Colonic mucosa (tissue), 4 donors: ENCODE results near the gene ANKRD65. TPM values are rescaled to one million over a fixed set of nuclear protein-coding genes. Genes with fewer than 3 reads are reported as not detected.
A peak's percentile ranks its signal among the peaks of the same experiment; 100 is the strongest.
"Not testable (repeated sequence)": the region's sequence is repeated elsewhere in the genome, so short reads cannot be mapped to it uniquely, and the experiment has no call there.

Experiments
- DNase-seq: peaks from one replicate; pipeline ENCODE4 v3.0.0-alpha.2; 2020
- H3K27ac ChIP-seq: fragments of 200-600 bp; one replicate; pipeline ENCODE4 v1.8.0; 2021
- H3K27me3 ChIP-seq: fragments of 200-600 bp; one replicate; pipeline ENCODE4 v1.8.0; 2021
- H3K36me3 ChIP-seq: fragments of 200-600 bp; one replicate; pipeline ENCODE4 v1.8.0; 2021
- H3K4me1 ChIP-seq: fragments of 200-600 bp; one replicate; pipeline ENCODE4 v1.8.0; 2021; ENCODE audit warnings: mild to moderate bottlenecking
- H3K4me3 ChIP-seq: fragments of 200-600 bp; one replicate; pipeline ENCODE4 v1.8.0; 2021
- H3K9ac ChIP-seq, 2 donors: one replicate each; pipeline ENCODE4 v1.7.0; 2013; ENCODE audit warnings: control low read depth in 2 of 2, low read depth in 2 of 2, low read length in 2 of 2
- H3K9me3 ChIP-seq: fragments of 200-600 bp; one replicate; pipeline ENCODE4 v1.8.0; 2021
- intact Hi-C: fragments of 100-400 bp; cut with DNase I; formaldehyde crosslinking; loops from one replicate; pipeline ENCODE4 v1.14.1; 2022
- total RNA-seq, 2 donors: library from RNA; stranded (reverse); fragmentation: NEBNext Ultra II Directional in 1 of 2; extraction: Animal tissue kit (Norgen Biotek cat#: 25700) in 1 of 2; gene quantifications; one replicate each; pipeline ENCODE4 v1.2.1, GENCODE V29; 2021
- TF ChIP-seq, protein P1 (sequence below): fragments of 200-600 bp; IDR thresholded peaks from one replicate; pipeline ENCODE4 v1.8.0; 2022; ENCODE audit warnings: antibody characterized with exemption, mild to moderate bottlenecking
- donor health status: healthy.
- donor health status: DM: no; HTN: no; CAD: no.
- donor health status: DM: no; HTN: no; CAD: no.

Gene ANKRD65
- total RNA-seq, 2 donors from 2014 or later, result 0.57 to 2.0 TPM

DNA sequence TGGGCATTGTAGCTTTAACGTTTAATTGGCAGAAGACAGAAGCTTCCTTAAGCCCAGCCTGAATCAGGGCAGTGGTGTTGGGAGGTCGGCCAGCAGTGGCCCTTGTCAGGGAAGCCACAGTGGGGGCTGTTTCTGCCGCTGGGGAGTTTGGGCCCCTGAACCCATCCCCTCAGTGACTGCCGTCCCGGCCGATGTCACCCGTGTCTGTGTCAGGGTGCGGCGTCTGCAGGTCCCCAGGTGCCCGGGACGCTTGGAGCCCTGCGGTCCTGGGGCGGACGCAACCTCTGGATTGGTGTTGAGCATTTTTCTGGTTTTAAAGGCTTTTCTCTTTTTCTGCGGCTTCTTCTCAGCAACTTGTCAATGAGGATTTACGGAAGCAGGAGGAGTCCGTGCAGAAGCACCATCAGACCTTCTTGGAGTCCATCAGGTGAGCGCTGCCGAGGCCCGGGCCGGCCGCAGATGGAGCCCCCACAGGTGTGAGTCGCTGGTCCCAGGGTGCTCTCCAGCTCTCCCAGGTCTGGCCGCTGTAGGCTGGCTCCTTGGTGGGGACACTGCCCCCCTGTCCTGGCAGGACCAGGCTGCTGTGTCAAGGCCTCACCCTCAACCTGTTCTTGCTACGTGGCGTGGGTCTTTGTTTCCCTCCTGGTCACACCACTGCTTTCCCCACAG is 30.8 kb upstream of the ANKRD65 start:
- Histone ChIP-seq H3K4me1 (no peaks in the 10 kb centered on the region), H3K4me3 (no peak overlapping the region), H3K27ac (no peak overlapping the region), H3K9ac (no peak overlapping the region), H3K27me3 (no peaks in the 10 kb centered on the region), H3K36me3 (no peaks in the 10 kb centered on the region), H3K9me3 (no peaks in the 10 kb centered on the region)
- no peak for DNase-seq
- intact Hi-C loops, result no loop called here
- TF ChIP-seq, protein P1, sequence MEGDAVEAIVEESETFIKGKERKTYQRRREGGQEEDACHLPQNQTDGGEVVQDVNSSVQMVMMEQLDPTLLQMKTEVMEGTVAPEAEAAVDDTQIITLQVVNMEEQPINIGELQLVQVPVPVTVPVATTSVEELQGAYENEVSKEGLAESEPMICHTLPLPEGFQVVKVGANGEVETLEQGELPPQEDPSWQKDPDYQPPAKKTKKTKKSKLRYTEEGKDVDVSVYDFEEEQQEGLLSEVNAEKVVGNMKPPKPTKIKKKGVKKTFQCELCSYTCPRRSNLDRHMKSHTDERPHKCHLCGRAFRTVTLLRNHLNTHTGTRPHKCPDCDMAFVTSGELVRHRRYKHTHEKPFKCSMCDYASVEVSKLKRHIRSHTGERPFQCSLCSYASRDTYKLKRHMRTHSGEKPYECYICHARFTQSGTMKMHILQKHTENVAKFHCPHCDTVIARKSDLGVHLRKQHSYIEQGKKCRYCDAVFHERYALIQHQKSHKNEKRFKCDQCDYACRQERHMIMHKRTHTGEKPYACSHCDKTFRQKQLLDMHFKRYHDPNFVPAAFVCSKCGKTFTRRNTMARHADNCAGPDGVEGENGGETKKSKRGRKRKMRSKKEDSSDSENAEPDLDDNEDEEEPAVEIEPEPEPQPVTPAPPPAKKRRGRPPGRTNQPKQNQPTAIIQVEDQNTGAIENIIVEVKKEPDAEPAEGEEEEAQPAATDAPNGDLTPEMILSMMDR, result no peak

DNA sequence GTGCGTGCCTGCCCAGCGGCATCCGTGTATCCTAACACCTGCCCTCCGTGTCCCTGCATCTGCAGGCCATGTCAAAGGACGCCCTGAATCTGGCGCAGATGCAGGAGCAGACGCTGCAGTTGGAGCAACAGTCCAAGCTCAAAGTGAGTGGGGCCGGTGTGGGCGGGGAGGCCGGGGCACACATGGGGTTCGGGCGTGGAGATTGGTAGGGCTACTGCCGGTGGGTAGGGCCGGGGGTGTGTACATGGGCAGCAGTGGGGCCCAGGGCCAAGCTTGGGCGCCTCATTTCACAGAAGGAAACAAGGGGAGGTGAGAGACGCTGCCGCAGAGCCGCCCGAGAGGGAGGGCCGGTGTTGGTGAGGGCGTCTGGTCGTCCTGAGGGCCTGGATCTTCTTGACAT is 29.5 kb upstream of the ANKRD65 start:
- intact Hi-C loops, H3K4me3 ChIP-seq, H3K27me3 ChIP-seq, H3K9me3 ChIP-seq, H3K36me3 ChIP-seq, DNase-seq, H3K9ac ChIP-seq, H3K4me1 ChIP-seq, H3K27ac ChIP-seq: not testable (repeated sequence)

DNA sequence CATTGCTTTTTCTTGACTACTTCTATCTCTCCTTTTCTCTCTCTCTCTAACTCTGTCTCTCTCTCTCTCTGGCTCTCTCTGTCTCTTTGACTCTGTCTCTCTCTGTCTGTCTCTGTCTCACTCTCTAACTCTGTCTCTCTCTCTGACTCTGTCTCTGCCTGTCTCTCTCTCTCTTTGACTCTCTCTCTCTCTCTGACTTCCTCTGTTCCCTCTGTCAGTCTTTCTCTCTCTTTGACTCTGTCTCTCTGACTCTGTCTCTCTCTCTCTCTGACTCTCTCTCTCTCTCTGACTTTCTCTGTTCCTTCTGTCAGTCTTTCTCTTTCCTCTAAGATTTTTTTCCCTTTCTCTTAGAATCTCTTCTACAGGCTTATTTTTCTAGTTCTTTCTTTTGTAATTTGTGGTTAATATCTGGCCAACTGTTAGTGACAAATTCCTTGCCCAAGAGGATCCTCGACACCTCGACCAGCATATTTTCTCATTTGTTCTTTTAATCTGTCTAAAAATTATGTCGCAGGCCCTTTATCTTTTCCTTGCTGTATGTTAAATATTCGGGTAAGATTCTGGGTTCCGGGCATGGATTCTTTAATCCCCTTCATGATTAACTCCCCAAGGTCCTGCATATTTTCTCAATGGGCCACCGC is 28.1 kb upstream of the ANKRD65 start, which contains the start of gene ATAD3C:
Gene ATAD3C, plus strand, starts transcription at position 591 of the 641 bp plus-strand sequence. CDS start 995 bp downstream, outside the sequence.
- H3K9ac ChIP-seq, result no peak within 1 kb of the TSS
- H3K27ac ChIP-seq, result no peak within 1 kb of the TSS
- H3K27me3 ChIP-seq, result no peaks in the 10 kb centered on the region
- H3K36me3 ChIP-seq, result no peaks in the 10 kb centered on the region
- H3K4me3 ChIP-seq, result no peak within 1 kb of the TSS
- DNase-seq, result no peak
- TF ChIP-seq, protein P1, result no peak
- H3K9me3 ChIP-seq, result no peaks in the 10 kb centered on the region
- intact Hi-C loops, result no loop called here
- H3K4me1 ChIP-seq, result no peaks in the 10 kb centered on the region

DNA sequence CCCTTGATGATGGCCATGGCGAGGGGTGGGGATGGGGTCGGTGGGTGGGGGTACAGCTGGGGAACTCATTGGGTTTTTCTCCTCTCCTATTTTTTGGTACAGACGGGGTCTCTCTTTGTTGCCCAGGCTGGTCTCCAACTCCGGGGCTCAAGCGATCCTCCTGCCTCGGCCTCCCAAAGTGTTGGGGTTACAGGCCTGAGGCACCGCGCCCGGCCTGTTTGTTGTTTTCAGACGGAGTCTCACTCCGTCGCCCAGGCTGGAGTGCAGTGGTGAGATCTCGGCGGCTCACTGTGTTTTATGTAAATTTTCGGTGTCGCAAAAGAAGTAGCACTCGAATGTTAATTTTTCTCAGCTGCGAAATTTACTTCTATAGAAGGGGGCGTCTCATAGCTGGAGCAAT is 25.6 kb upstream of the ANKRD65 start:
- DNase-seq, H3K4me1 ChIP-seq, H3K36me3 ChIP-seq, H3K9ac ChIP-seq, H3K27me3 ChIP-seq, H3K27ac ChIP-seq, H3K9me3 ChIP-seq, H3K4me3 ChIP-seq, intact Hi-C loops: not testable (repeated sequence)

DNA sequence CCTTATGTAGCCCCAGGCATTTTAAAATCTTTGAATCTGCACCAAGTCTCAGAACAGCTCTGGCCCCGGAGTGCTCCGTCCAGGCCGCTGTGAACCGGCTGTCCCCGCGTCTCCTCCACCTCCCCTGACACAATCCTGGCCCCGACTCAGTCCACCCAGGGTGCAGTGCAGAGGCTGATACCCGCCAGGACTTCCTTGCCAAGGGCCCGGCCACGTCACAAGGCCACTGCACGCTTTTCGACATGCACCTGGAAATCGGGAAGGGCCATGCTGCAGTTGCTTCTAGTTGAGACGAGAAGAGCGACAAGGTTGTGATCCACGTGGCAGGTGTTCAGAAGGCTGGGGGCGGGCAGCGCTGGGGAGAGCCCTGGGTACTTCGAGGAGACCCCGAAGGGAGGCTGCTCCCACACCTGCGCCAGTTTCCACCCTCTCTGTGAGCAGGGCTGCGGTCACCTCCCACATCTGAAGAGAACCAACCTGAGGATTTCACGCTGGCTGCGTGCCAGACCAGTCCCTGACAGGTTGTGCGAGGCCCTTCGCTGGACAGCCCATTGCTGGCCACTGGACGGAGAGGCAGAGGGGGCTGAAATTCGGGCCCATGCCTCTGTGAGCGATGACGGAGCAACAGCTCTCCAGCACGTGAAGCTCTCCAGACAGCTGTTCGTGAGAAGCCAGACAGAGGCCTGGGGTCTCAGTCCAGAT is 21.1 kb upstream of the ANKRD65 start:
- Histone ChIP-seq H3K9ac (no peak overlapping the region), H3K27me3 (no peaks in the 10 kb centered on the region), H3K36me3 (no peaks in the 10 kb centered on the region), H3K9me3 (no peaks in the 10 kb centered on the region), H3K4me1 (peaks cover 11% of the 10 kb centered on the region), H3K4me3 (no peak overlapping the region), H3K27ac (no peak overlapping the region)
- TF ChIP-seq, protein P1, result no peak
- no peak for DNase-seq
- intact Hi-C loops, result no loop called here

DNA sequence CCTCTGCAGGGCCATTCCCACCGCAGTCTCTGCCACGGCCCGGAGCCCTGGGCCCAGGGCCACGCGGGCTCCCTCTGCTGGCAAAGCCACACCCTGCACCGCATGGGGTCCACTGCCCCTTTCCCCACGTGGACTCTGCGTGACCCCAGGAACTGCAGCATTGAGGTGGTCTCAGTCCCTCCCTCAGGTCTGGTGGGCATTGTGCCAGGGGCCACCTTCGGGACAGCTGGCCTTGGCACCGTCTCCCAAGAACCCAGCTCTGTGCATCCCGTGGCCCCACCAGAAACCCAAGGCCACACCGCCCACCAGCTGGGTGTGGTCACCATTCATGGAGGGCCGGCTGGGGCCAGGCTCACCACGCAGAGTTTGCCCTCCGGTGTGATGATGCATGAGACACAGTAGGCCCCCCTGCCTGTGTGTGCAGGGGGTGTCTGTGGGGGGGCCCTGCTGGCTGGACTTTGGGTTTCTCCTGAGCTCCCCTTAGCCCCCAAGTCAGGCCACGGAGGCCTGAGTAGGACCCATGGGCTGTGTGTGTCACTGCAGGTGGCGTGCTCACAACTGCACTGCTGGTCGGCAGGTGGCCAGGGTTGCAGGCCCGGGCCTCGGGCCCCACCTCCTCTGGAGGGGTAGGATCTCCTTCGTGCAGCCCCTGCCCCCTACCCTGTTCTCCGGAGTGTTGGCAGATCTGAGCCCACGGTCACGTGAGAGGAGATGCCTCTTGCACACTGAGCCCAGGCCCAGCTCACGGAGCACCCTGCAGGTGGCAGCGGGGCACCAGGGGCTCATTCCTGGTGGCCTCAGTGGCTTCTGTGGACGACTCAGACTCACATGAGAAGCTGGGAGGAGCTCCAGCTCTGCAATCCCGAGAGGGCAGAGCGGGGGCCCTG is 20.2 kb upstream of the ANKRD65 start:
- no peak for DNase-seq
- TF ChIP-seq, protein P1, result peak; percentile 86
- Histone ChIP-seq H3K4me1 (peaks cover 16% of the 10 kb centered on the region), H3K9me3 (no peaks in the 10 kb centered on the region), H3K9ac (peak overlapping the region; percentile 19 to 26), H3K27me3 (peaks cover 1% of the 10 kb centered on the region), H3K36me3 (no peaks in the 10 kb centered on the region), H3K27ac (no peak overlapping the region), H3K4me3 (no peak overlapping the region)
- intact Hi-C loops, result no loop called here
